HG02973 (cell line): Measurements from ENCODE around the gene PFKFB2.

ENCODE experiments used
- ATAC-seq: cut with Tn5 transposase; IDR thresholded peaks from one replicate; pipeline ENCODE4 v1.9.1; 2021; ENCODE audit warnings: moderate library complexity; ENCODE audit not compliant: unreplicated experiment

The PFKFB2 gene

GRCh38 chr1:207021876-207022596 is 31.0 kb upstream of the PFKFB2 start:
- no peak for ATAC-seq

GRCh38 chr1:207022996-207023679 is 29.9 kb upstream of the PFKFB2 start:
- no peak for ATAC-seq

- ATAC-seq: no peak
These were observed 28.6 kb upstream of the PFKFB2 start for GRCh38 chr1:207024202-207025145.

GRCh38 chr1:207025146-207025880 is 27.8 kb upstream of the PFKFB2 start:
- ATAC-seq: no peak

GRCh38 chr1:207026104-207026534 is 27.0 kb upstream of the PFKFB2 start:
- ATAC-seq: no peak

GRCh38 chr1:207027206-207027777 is 25.8 kb upstream of the PFKFB2 start:
- ATAC-seq: no peak

- no peak for ATAC-seq
These were observed 25.2 kb upstream of the PFKFB2 start for GRCh38 chr1:207027921-207028320.

- ATAC-seq: no peak
These were observed 24.0 kb upstream of the PFKFB2 start for GRCh38 chr1:207028884-207029650.

GRCh38 chr1:207029701-207030521 is 23.2 kb upstream of the PFKFB2 start:
- ATAC-seq: no peak

- no peak for ATAC-seq
These were observed 22.5 kb upstream of the PFKFB2 start for GRCh38 chr1:207030522-207031009.

- ATAC-seq: no peak
These were observed 22.1 kb upstream of the PFKFB2 start for GRCh38 chr1:207031016-207031415.

GRCh38 chr1:207031632-207032264 is 21.3 kb upstream of the PFKFB2 start:
- no peak for ATAC-seq

GRCh38 chr1:207032528-207033017 is 20.5 kb upstream of the PFKFB2 start, which contains the start of gene C1orf116:
Gene C1orf116 (minus strand): TSS chr1:207032756. CDS start chr1:207027598, 5,158 bp downstream.
- ATAC-seq: no peak

- no peak for ATAC-seq
These were observed 19.8 kb upstream of the PFKFB2 start for GRCh38 chr1:207033302-207033701.

GRCh38 chr1:207034208-207034607 is 18.9 kb upstream of the PFKFB2 start:
- ATAC-seq: no peak

- no peak for ATAC-seq
These were observed 18.1 kb upstream of the PFKFB2 start for GRCh38 chr1:207034998-207035397.

- ATAC-seq: no peak
These were observed 17.1 kb upstream of the PFKFB2 start for GRCh38 chr1:207035877-207036551.
